HEK293T (cell line): Measurements from ENCODE around the gene TMEM98.
"Not testable (repeated sequence)": the region's sequence is repeated elsewhere in the genome, so short reads cannot be mapped to it uniquely, and the experiment has no call there.

Source experiments
- ARNT ChIP-seq: fragments of 450-650 bp; IDR thresholded peaks from 2 replicates; pipeline ENCODE4 v1.6.1; 2017; ENCODE audit warnings: mild to moderate bottlenecking
- BHLHE40 ChIP-seq: fragments of 450-650 bp; IDR thresholded peaks from 2 replicates; pipeline ENCODE4 v1.6.1; 2016; ENCODE audit warnings: mild to moderate bottlenecking, moderate library complexity, borderline replicate concordance
- FOXA1 ChIP-seq: fragments of 450-650 bp; IDR thresholded peaks from 2 replicates; pipeline ENCODE4 v1.6.1; 2016; ENCODE audit warnings: mild to moderate bottlenecking
- FOXM1 ChIP-seq: fragments of 450-650 bp; IDR thresholded peaks from 2 replicates; pipeline ENCODE4 v1.6.1; 2017; ENCODE audit warnings: mild to moderate bottlenecking, borderline replicate concordance
- HDGF ChIP-seq: fragments of 450-650 bp; IDR thresholded peaks from 2 replicates; pipeline ENCODE4 v1.6.1; 2017; ENCODE audit warnings: antibody characterized with exemption, borderline replicate concordance
- NFRKB ChIP-seq: fragments of 450-650 bp; IDR thresholded peaks from 2 replicates; pipeline ENCODE4 v1.6.1; 2016; ENCODE audit warnings: mild to moderate bottlenecking, moderate library complexity
- SUZ12 ChIP-seq: fragments of 450-650 bp; IDR thresholded peaks from 2 replicates; pipeline ENCODE4 v1.6.1; 2016; ENCODE audit warnings: mild to moderate bottlenecking
- TARDBP ChIP-seq: fragments of 450-650 bp; IDR thresholded peaks from 2 replicates; pipeline ENCODE4 v1.6.1; 2016
- ZNF384 ChIP-seq: fragments of 450-650 bp; IDR thresholded peaks from 2 replicates; pipeline ENCODE4 v1.6.1; 2016
- TF ChIP-seq, protein P1 (sequence below): fragments of 450-650 bp; IDR thresholded peaks from 2 replicates; pipeline ENCODE4 v1.6.1; 2016

DNA sequence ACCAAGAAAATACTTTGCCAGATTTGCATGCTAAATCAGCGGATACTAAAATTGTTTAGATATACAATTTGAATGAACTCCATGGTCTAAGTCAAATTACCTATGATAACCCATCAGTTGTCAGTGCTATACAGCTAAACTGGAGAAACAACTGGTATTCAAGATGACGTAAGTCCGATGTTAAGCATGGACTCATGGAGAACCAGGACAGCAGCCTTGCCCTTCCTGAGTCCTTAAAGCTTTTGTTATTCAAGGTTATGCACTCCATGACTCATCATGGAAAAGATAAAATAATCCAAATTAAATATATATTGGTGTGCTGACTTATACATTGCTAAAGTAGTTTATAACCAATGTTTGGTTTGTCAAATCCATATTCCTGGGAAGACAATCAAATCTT is 4.0 kb upstream of the TMEM98 start:
- TF ChIP-seq SUZ12, FOXM1, TARDBP, BHLHE40, FOXA1, HDGF, ZNF384, NFRKB, ARNT: not testable (repeated sequence)
- TF ChIP-seq, protein P1, sequence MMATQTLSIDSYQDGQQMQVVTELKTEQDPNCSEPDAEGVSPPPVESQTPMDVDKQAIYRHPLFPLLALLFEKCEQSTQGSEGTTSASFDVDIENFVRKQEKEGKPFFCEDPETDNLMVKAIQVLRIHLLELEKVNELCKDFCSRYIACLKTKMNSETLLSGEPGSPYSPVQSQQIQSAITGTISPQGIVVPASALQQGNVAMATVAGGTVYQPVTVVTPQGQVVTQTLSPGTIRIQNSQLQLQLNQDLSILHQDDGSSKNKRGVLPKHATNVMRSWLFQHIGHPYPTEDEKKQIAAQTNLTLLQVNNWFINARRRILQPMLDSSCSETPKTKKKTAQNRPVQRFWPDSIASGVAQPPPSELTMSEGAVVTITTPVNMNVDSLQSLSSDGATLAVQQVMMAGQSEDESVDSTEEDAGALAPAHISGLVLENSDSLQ, result not testable (repeated sequence)
